GM19463 (cell line): ENCODE results near the gene CAMTA1.

ENCODE experiments used
- ATAC-seq: cut with Tn5 transposase; IDR thresholded peaks from one replicate; pipeline ENCODE4 v1.9.1; 2021; ENCODE audit warnings: mild to moderate bottlenecking, moderate library complexity; ENCODE audit not compliant: unreplicated experiment

The CAMTA1 gene

GRCh38 chr1:6953907-6954364 is 168.7 kb downstream of the CAMTA1 start:
- ATAC-seq, result no peak

GRCh38 chr1:6954591-6954990 is 169.3 kb downstream of the CAMTA1 start:
- ATAC-seq, result no peak

GRCh38 chr1:6955357-6956094 is 170.3 kb downstream of the CAMTA1 start:
- ATAC-seq, result no peak

GRCh38 chr1:6956488-6957159 is 171.4 kb downstream of the CAMTA1 start:
- ATAC-seq, result no peak

- no peak for ATAC-seq
These were observed 172.1 kb downstream of the CAMTA1 start for GRCh38 chr1:6957341-6957740.

- no peak for ATAC-seq
These were observed 173.3 kb downstream of the CAMTA1 start for GRCh38 chr1:6958407-6959030.

GRCh38 chr1:6959491-6959890 is 174.2 kb downstream of the CAMTA1 start:
- no peak for ATAC-seq

GRCh38 chr1:6960291-6960811 is 175.1 kb downstream of the CAMTA1 start:
- no peak for ATAC-seq

- ATAC-seq, result no peak
These were observed 175.6 kb downstream of the CAMTA1 start for GRCh38 chr1:6960860-6961259.

GRCh38 chr1:6961289-6961688 is 176.0 kb downstream of the CAMTA1 start:
- ATAC-seq, result no peak

GRCh38 chr1:6961905-6962477 is 176.7 kb downstream of the CAMTA1 start:
- ATAC-seq, result no peak

- ATAC-seq, result no peak
These were observed 177.3 kb downstream of the CAMTA1 start for GRCh38 chr1:6962478-6962995.

- no peak for ATAC-seq
These were observed 178.0 kb downstream of the CAMTA1 start for GRCh38 chr1:6962996-6963911.

- no peak for ATAC-seq
These were observed 178.7 kb downstream of the CAMTA1 start for GRCh38 chr1:6963912-6964307.

- no peak for ATAC-seq
These were observed 180.1 kb downstream of the CAMTA1 start for GRCh38 chr1:6965083-6965934.

GRCh38 chr1:6965935-6966241 is 180.6 kb downstream of the CAMTA1 start:
- no peak for ATAC-seq

GRCh38 chr1:6966326-6966725 is 181.1 kb downstream of the CAMTA1 start:
- no peak for ATAC-seq

- no peak for ATAC-seq
These were observed 182.3 kb downstream of the CAMTA1 start for GRCh38 chr1:6967431-6968111.

- ATAC-seq, result no peak
These were observed 183.9 kb downstream of the CAMTA1 start for GRCh38 chr1:6969106-6969505.
